ENCODE data around the gene MAP4K4. TPM values are rescaled to one million over a fixed set of nuclear protein-coding genes. Genes with fewer than 3 reads are reported as not detected.

MAP4K4 gene
- polyA plus RNA-seq, 3 donors, result 5.3 to 66.9 (median 8.7) TPM

DNA sequence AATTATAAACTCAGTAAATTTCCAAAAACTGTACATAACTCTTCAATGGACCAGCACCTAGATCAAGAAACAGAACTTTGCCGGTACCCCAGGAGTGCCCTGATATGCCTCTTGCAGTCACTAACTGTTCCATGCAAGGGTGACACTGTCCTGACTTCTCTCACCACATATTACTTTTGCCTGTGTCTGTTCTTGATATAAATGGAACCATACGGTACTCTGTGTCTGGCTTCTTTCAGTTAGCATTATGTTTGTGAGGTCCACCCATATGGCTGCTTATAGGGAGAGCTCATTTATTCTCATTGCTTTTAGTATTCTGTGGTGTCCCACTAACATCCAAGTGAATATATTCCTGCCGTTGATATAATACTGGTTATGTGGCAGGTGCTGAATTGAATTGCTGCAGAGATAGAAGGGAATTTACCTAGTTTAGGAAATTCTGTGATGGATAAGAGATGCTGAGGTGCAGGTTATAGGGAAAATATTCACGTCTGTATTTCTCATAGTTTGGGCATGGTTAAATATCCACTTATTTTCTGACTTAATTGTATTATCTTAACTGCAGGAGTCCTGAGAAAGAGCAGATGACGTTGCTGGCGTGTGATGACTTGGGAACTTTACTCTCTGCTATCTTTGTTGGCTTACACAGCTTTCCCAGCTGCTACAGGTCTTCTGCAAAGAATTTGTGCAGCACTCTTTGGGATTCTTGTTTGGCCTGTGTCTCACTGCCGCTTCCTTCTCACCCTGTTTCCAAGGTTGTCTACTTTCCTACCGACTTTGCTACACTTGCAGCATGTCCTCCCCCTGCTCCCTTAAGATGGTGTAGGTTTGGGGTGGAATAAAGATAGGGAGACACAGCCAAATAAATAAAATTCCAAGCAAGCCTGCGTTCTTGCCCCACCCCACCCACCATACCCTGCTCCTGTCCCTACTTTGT is 107.9 kb downstream of the MAP4K4 start:
- H3K27me3 ChIP-seq (ENCODE audit: control insufficient read depth in 2 of 2, insufficient read depth in 2 of 2, low read length in 2 of 2), result no peaks in the 10 kb centered on the region
- peaks cover 92% of the 10 kb centered on the region for H3K79me2 ChIP-seq (ENCODE audit: insufficient read depth, low read length)
- no peaks in the 10 kb centered on the region for H3K9me3 ChIP-seq (replicated peaks in 1 of 2; ENCODE audit: control insufficient read depth in 1 of 2, insufficient read depth in 1 of 2, low read length in 2 of 2)
- Mint-ChIP-seq H3K9me3 (no peaks in the 10 kb centered on the region), H3K27ac (peak overlapping the region in 3 of 7 donors; percentile 22 to 46 (median 35)), H3K4me3 (no peak overlapping the region), H3K4me1 (peaks cover 53% of the 10 kb centered on the region), H3K36me3 (peaks cover 15 to 28% of the 10 kb centered on the region in 2 donors), H3K27me3 (ENCODE audit: low read depth in 3 of 3) (no peaks in the 10 kb centered on the region)
- TF ChIP-seq, protein P1, sequence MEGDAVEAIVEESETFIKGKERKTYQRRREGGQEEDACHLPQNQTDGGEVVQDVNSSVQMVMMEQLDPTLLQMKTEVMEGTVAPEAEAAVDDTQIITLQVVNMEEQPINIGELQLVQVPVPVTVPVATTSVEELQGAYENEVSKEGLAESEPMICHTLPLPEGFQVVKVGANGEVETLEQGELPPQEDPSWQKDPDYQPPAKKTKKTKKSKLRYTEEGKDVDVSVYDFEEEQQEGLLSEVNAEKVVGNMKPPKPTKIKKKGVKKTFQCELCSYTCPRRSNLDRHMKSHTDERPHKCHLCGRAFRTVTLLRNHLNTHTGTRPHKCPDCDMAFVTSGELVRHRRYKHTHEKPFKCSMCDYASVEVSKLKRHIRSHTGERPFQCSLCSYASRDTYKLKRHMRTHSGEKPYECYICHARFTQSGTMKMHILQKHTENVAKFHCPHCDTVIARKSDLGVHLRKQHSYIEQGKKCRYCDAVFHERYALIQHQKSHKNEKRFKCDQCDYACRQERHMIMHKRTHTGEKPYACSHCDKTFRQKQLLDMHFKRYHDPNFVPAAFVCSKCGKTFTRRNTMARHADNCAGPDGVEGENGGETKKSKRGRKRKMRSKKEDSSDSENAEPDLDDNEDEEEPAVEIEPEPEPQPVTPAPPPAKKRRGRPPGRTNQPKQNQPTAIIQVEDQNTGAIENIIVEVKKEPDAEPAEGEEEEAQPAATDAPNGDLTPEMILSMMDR (IDR thresholded peaks at IDR 0.05), result no peak
- H4K20me1 ChIP-seq (ENCODE audit: insufficient read depth, low read length), result peaks cover 99% of the 10 kb centered on the region
- H3K27ac ChIP-seq (ENCODE audit: low read depth in 1 of 2, low read length in 2 of 2), result no peak overlapping the region
- intact Hi-C loops (cut with micrococcal nuclease), result no loop called here
- no peak overlapping the region for H2AFZ ChIP-seq (ENCODE audit: insufficient read depth, low read depth, low read length, poor library complexity, severe bottlenecking)
- no peak for DNase-seq
- 100% methylated on average over 3 of the region's 9 CpGs for WGBS (ENCODE audit: insufficient coverage)
- H3K4me1 ChIP-seq (ENCODE audit: control insufficient read depth in 1 of 2, insufficient read depth in 2 of 2, low read length in 2 of 2), result peaks cover 20 to 21% of the 10 kb centered on the region in 2 donors
- H3K4me2 ChIP-seq (replicated peaks; ENCODE audit: extremely low read depth, low read length, poor library complexity, severe bottlenecking), result no peak overlapping the region
- H3K4me3 ChIP-seq (replicated peaks in 1 of 3; ENCODE audit: low read depth in 2 of 3, low read length in 3 of 3), result no peak overlapping the region
- peaks cover 0 to 8% of the 10 kb centered on the region in 2 donors for H3K36me3 ChIP-seq (replicated peaks in 1 of 2; ENCODE audit: control insufficient read depth in 1 of 2, insufficient read depth in 2 of 2, low read length in 2 of 2)
- H3K9ac ChIP-seq (ENCODE audit: insufficient read depth, low read length, poor library complexity, severe bottlenecking), result no peak overlapping the region

DNA sequence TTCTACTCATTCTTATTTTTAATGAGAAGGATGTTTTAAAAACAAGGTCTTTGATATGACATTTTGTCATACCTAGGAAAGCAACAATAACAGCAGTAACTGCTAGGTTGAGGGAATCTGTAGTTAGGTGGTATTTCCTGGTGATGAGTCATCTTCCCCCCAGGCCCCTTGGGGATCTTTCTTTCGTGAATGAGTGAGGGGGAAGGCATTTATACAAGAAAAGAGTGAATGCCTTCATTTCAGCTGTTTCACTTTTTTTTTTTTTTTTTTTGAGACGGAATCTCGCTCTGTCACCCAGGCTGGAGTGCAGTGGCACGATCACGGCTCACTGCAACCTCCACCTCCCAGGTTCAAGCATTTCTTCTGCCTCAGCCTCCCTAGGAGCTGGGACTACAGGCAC is 108.6 kb downstream of the MAP4K4 start:
- peaks cover 53% of the 10 kb centered on the region for H3K4me1 Mint-ChIP-seq
- Histone ChIP-seq H3K27ac (ENCODE audit: low read depth in 1 of 2, low read length in 2 of 2) (no peak overlapping the region), H3K27me3 (ENCODE audit: control insufficient read depth in 2 of 2, insufficient read depth in 2 of 2, low read length in 2 of 2) (no peaks in the 10 kb centered on the region), H3K4me2 (replicated peaks; ENCODE audit: extremely low read depth, low read length, poor library complexity, severe bottlenecking) (no peak overlapping the region), H3K79me2 (ENCODE audit: insufficient read depth, low read length) (peaks cover 92% of the 10 kb centered on the region), H3K9ac (ENCODE audit: insufficient read depth, low read length, poor library complexity, severe bottlenecking) (no peak overlapping the region), H3K4me3 (replicated peaks in 1 of 3; ENCODE audit: low read depth in 2 of 3, low read length in 3 of 3) (no peak overlapping the region), H4K20me1 (ENCODE audit: insufficient read depth, low read length) (peaks cover 99% of the 10 kb centered on the region), H3K9me3 (replicated peaks in 1 of 2; ENCODE audit: control insufficient read depth in 1 of 2, insufficient read depth in 1 of 2, low read length in 2 of 2) (no peaks in the 10 kb centered on the region), H3K4me1 (ENCODE audit: control insufficient read depth in 1 of 2, insufficient read depth in 2 of 2, low read length in 2 of 2) (peaks cover 20 to 21% of the 10 kb centered on the region in 2 donors), H2AFZ (ENCODE audit: insufficient read depth, low read depth, low read length, poor library complexity, severe bottlenecking) (no peak overlapping the region), H3K36me3 (replicated peaks in 1 of 2; ENCODE audit: control insufficient read depth in 1 of 2, insufficient read depth in 2 of 2, low read length in 2 of 2) (peaks cover 0 to 6% of the 10 kb centered on the region in 2 donors)
- WGBS (ENCODE audit: insufficient coverage), result no CpG with 5 or more reads among the region's 5 CpGs
- peaks cover 15 to 25% of the 10 kb centered on the region in 2 donors for H3K36me3 Mint-ChIP-seq
- no peaks in the 10 kb centered on the region for H3K27me3 Mint-ChIP-seq (ENCODE audit: low read depth in 3 of 3)
- intact Hi-C loops (cut with micrococcal nuclease), result no loop called here
- peak in 1 of 3 donors; percentile 20 for DNase-seq
- H3K9me3 Mint-ChIP-seq, result no peaks in the 10 kb centered on the region
- H3K27ac Mint-ChIP-seq, result peak overlapping the region in 1 of 7 donors; percentile 35
- H3K4me3 Mint-ChIP-seq, result no peak overlapping the region
- TF ChIP-seq, protein P1 (IDR thresholded peaks at IDR 0.05), result no peak
